Measurements from ENCODE around the gene RAP2A. TPM values are rescaled to one million over a fixed set of nuclear protein-coding genes. Genes with fewer than 3 reads are reported as not detected.

RAP2A gene
- total RNA-seq, 6 experiments from 2014 or later, result 14.7 to 21.6 (median 18.5) TPM

GRCh38 chr13:97387485-97387839 is 46.5 kb upstream of the RAP2A start:
- peaks cover 59% of the 10 kb centered on the region for H3K4me1 Mint-ChIP-seq (ENCODE audit: low read depth)
- TF ChIP-seq CTCF (IDR thresholded peaks at IDR 0.05), result no peak
- peaks cover 34% of the 10 kb centered on the region for H3K36me3 Mint-ChIP-seq (ENCODE audit: low read depth)
- peaks cover 2% of the 10 kb centered on the region; the same call in 1 of the 2 replicates for H3K27me3 Mint-ChIP-seq (ENCODE audit: insufficient read depth)
- H3K9me3 Mint-ChIP-seq, result no peaks in the 10 kb centered on the region
- no peak for DNase-seq
- no peak overlapping the region for H3K4me3 Mint-ChIP-seq
- H3K27ac Mint-ChIP-seq, result peak overlapping the region; percentile 32; the same call in 1 of the 2 replicates

- H3K27ac Mint-ChIP-seq, result no peak overlapping the region
Measured at GRCh38 chr13:97387890-97388289, 46.1 kb upstream of the RAP2A start.

GRCh38 chr13:97388373-97388772 is 45.6 kb upstream of the RAP2A start:
- TF ChIP-seq CTCF (IDR thresholded peaks at IDR 0.05), result no peak
- peaks cover 59% of the 10 kb centered on the region for H3K4me1 Mint-ChIP-seq (ENCODE audit: low read depth)
- peak overlapping the region; percentile 7; the same call in 1 of the 2 replicates for H3K27ac Mint-ChIP-seq
- H3K36me3 Mint-ChIP-seq (ENCODE audit: low read depth), result peaks cover 28% of the 10 kb centered on the region
- no peak overlapping the region for H3K4me3 Mint-ChIP-seq
- H3K9me3 Mint-ChIP-seq, result no peaks in the 10 kb centered on the region
- peaks cover 2% of the 10 kb centered on the region; the same call in 1 of the 2 replicates for H3K27me3 Mint-ChIP-seq (ENCODE audit: insufficient read depth)
- DNase-seq, result no peak

More at GRCh38 chr13:97387890-97388289, 46.1 kb upstream of the RAP2A start:
- Mint-ChIP-seq H3K4me3 (no peak overlapping the region), H3K36me3 (ENCODE audit: low read depth) (peaks cover 30% of the 10 kb centered on the region), H3K9me3 (no peaks in the 10 kb centered on the region), H3K4me1 (ENCODE audit: low read depth) (peaks cover 59% of the 10 kb centered on the region), H3K27me3 (ENCODE audit: insufficient read depth) (peaks cover 2% of the 10 kb centered on the region; the same call in 1 of the 2 replicates)
- DNase-seq, result no peak
- TF ChIP-seq CTCF (IDR thresholded peaks at IDR 0.05), result no peak

GRCh38 chr13:97390941-97391600 is 42.9 kb upstream of the RAP2A start:
- Mint-ChIP-seq H3K27me3 (ENCODE audit: insufficient read depth) (peaks cover 4% of the 10 kb centered on the region), H3K9me3 (no peaks in the 10 kb centered on the region), H3K4me1 (ENCODE audit: low read depth) (peaks cover 58% of the 10 kb centered on the region), H3K36me3 (ENCODE audit: low read depth) (peaks cover 17% of the 10 kb centered on the region), H3K27ac (peak overlapping the region; percentile 19; the same call in 1 of the 2 replicates), H3K4me3 (no peak overlapping the region)
- no peak for TF ChIP-seq CTCF (IDR thresholded peaks at IDR 0.05)
- no peak for DNase-seq

GRCh38 chr13:97392020-97392419 is 41.9 kb upstream of the RAP2A start:
- Mint-ChIP-seq H3K4me3 (no peak overlapping the region), H3K4me1 (ENCODE audit: low read depth) (peaks cover 58% of the 10 kb centered on the region), H3K9me3 (no peaks in the 10 kb centered on the region), H3K27ac (no peak overlapping the region), H3K36me3 (ENCODE audit: low read depth) (peaks cover 9% of the 10 kb centered on the region), H3K27me3 (ENCODE audit: insufficient read depth) (peaks cover 4% of the 10 kb centered on the region)
- no peak for DNase-seq
- TF ChIP-seq CTCF (IDR thresholded peaks at IDR 0.05), result no peak

Measured in HFFc6 (cell line).